GM12892 (cell line): Measurements from ENCODE around the gene TMCC1.

Experiments used
- POLR2A ChIP-seq: IDR thresholded peaks from 2 replicates; pipeline ENCODE4 v1.6.1; 2011; ENCODE audit warnings: low read depth, low read length, control low read depth
- TAF1 ChIP-seq: IDR thresholded peaks from 2 replicates; pipeline ENCODE4 v1.6.1; 2011; ENCODE audit warnings: low read depth, mild to moderate bottlenecking, control low read depth, low read length, borderline replicate concordance

GRCh38 chr3:129635656-129636055, 257.9 kb downstream of the TMCC1 start:
- TF ChIP-seq TAF1 (no peak), POLR2A (no peak)
